H1 (cell line): ENCODE measurements around the gene DENND2C. TPM values are rescaled to one million over a fixed set of nuclear protein-coding genes. Genes with fewer than 3 reads are reported as not detected.

Experiments used
- CTCF ChIA-PET: fragments of 300-600 bp; sonication (Branson Sonifier 250); formaldehyde crosslinking; loops from one replicate; lab custom pipeline; 2021; ENCODE audit not compliant: partially characterized antibody; lab: Charles Lee
- POLR2A ChIA-PET: fragments of 300-600 bp; sonication (Branson Sonifier 250); formaldehyde crosslinking; loops from one replicate; lab custom pipeline; 2021; ENCODE audit warnings: inconsistent platforms; ENCODE audit not compliant: partially characterized antibody; lab: Charles Lee
- DNase-seq, 2 experiments: peaks; one replicate each; pipeline versions ENCODE4 v3.0.0 to v3.0.0-alpha.2; 2010 to 2022; ENCODE audit warnings: low spot score in 2 of 2, low read depth in 1 of 2, mixed read lengths in 1 of 2
- FAIRE-seq: peaks from 2 replicates; lab custom pipeline; 2011; peaks lifted over from hg19 to GRCh38; lab: Jason Lieb, UNC
- H2AFZ ChIP-seq: 2 replicates; pipeline ENCODE4 v1.8.1; 2012; ENCODE audit warnings: low read length, inconsistent platforms
- H2AK5ac ChIP-seq: 2 replicates; pipeline ENCODE4 v1.6.1; 2013; ENCODE audit warnings: low read depth, low read length
- H2BK120ac ChIP-seq: replicated peaks from 2 replicates; pipeline ENCODE3; 2013; ENCODE audit warnings: low read depth, low read length, inconsistent platforms
- H2BK12ac ChIP-seq: 2 replicates; pipeline ENCODE4 v1.6.1; 2013; ENCODE audit warnings: low read depth, low read length
- H2BK15ac ChIP-seq: 2 replicates; pipeline ENCODE4 v1.6.1; 2013; ENCODE audit warnings: low read length
- H2BK20ac ChIP-seq: 2 replicates; pipeline ENCODE4 v1.6.1; 2013; ENCODE audit warnings: low read length
- H2BK5ac ChIP-seq: 2 replicates; pipeline ENCODE4 v1.6.1; 2013; ENCODE audit warnings: low read depth, low read length
- H3K14ac ChIP-seq: 2 replicates; pipeline ENCODE4 v1.6.1; 2013; ENCODE audit warnings: inconsistent platforms; ENCODE audit not compliant: insufficient read length
- H3K18ac ChIP-seq: 2 replicates; pipeline ENCODE4 v1.6.1; 2013; ENCODE audit warnings: low read length; ENCODE audit errors: extremely low read depth
- H3K23ac ChIP-seq: 2 replicates; pipeline ENCODE4 v1.6.1; 2013; ENCODE audit warnings: inconsistent platforms; ENCODE audit not compliant: insufficient read length
- H3K23me2 ChIP-seq: 2 replicates; pipeline ENCODE4 v1.6.1; 2013; ENCODE audit warnings: low read depth, low read length
- H3K27ac ChIP-seq: 2 replicates; pipeline ENCODE4 v1.6.1; 2011; ENCODE audit warnings: low read depth, low read length, inconsistent platforms
- H3K27me3 ChIP-seq, 4 experiments: replicated peaks in 1 of 4; 1 replicate in 1 of 4; 2 replicates in 3 of 4; pipeline versions ENCODE4 v1.6.1 to v1.8.1; 2011 to 2013; ENCODE audit warnings: low read length in 3 of 4, mild to moderate bottlenecking in 3 of 4, inconsistent platforms in 2 of 4, mixed read lengths in 2 of 4, moderate library complexity in 1 of 4; ENCODE audit not compliant: control insufficient read depth in 3 of 4, insufficient read depth in 3 of 4; ENCODE audit errors: extremely low read depth in 1 of 4
- H3K36me3 ChIP-seq, 4 experiments: 2 replicates each; pipeline versions ENCODE4 v1.6.1 to v1.8.1; 2011 to 2013; ENCODE audit warnings: mild to moderate bottlenecking in 4 of 4, low read length in 3 of 4, moderate library complexity in 2 of 4, control low read depth in 1 of 4, inconsistent platforms in 1 of 4; ENCODE audit not compliant: insufficient read depth in 4 of 4, control insufficient read depth in 2 of 4
- H3K4ac ChIP-seq: replicated peaks from 2 replicates; pipeline ENCODE3; 2013; ENCODE audit warnings: low read length, low read depth, mixed read lengths, inconsistent platforms; ENCODE audit not compliant: insufficient read length
- H3K4me1 ChIP-seq, 4 experiments: replicated peaks in 1 of 4; 1 replicate in 1 of 4; 2 replicates in 3 of 4; pipeline versions ENCODE4 v1.6.1 to v1.8.1; 2011 to 2013; ENCODE audit warnings: low read length in 3 of 4, inconsistent platforms in 2 of 4, mixed read lengths in 1 of 4; ENCODE audit not compliant: insufficient read depth in 4 of 4, control insufficient read depth in 3 of 4
- H3K4me2 ChIP-seq, 2 experiments: 2 replicates each; pipeline versions ENCODE4 v1.6.1 to v1.8.1; 2011 to 2013; ENCODE audit warnings: low read depth in 2 of 2, low read length in 2 of 2, control low read depth in 1 of 2, inconsistent platforms in 1 of 2, mild to moderate bottlenecking in 1 of 2; ENCODE audit not compliant: insufficient read depth in 1 of 2
- H3K4me3 ChIP-seq, 4 experiments: fragments of 200-600, 300-600 bp in 1 of 4; sonication (generic), shearing (Covaris generic), sonication (Bioruptor Twin) in 1 of 4; 2 replicates each; pipeline versions ENCODE4 v1.5.1 to v1.8.1; 2011 to 2016; ENCODE audit warnings: low read length in 4 of 4, low read depth in 3 of 4, control low read depth in 2 of 4, inconsistent platforms in 2 of 4, mild to moderate bottlenecking in 2 of 4, mixed read lengths in 1 of 4, moderate library complexity in 1 of 4; ENCODE audit not compliant: insufficient read depth in 2 of 4; ENCODE audit errors: extremely low read depth in 1 of 4
- H3K56ac ChIP-seq: replicated peaks from 2 replicates; pipeline ENCODE3; 2013; ENCODE audit warnings: low read depth, mild to moderate bottlenecking, mixed read lengths, low read length, inconsistent platforms; ENCODE audit not compliant: insufficient read length
- H3K79me1 ChIP-seq: 2 replicates; pipeline ENCODE4 v1.6.1; 2013; ENCODE audit warnings: low read depth, low read length, control low read depth
- H3K79me2 ChIP-seq, 2 experiments: 2 replicates each; pipeline versions ENCODE4 v1.6.1 to v1.8.1; 2012 to 2013; ENCODE audit warnings: low read length in 2 of 2, mild to moderate bottlenecking in 2 of 2, inconsistent platforms in 1 of 2; ENCODE audit not compliant: insufficient read depth in 2 of 2, control insufficient read depth in 1 of 2
- H3K9ac ChIP-seq, 4 experiments: replicated peaks in 1 of 4; 1 replicate in 1 of 4; 2 replicates in 3 of 4; pipeline versions ENCODE4 v1.6.1 to v1.8.1; 2011 to 2013; ENCODE audit warnings: low read depth in 3 of 4, low read length in 3 of 4, control low read depth in 2 of 4, mild to moderate bottlenecking in 2 of 4, moderate library complexity in 2 of 4, inconsistent platforms in 1 of 4; ENCODE audit errors: extremely low read depth in 1 of 4
- H3K9me3 ChIP-seq, 2 experiments: 2 replicates each; pipeline versions ENCODE4 v1.6.1 to v1.8.1; 2012 to 2013; ENCODE audit warnings: mild to moderate bottlenecking in 2 of 2, moderate library complexity in 2 of 2, control low read depth in 1 of 2, inconsistent platforms in 1 of 2, low read depth in 1 of 2, low read length in 1 of 2, mixed read lengths in 1 of 2; ENCODE audit not compliant: insufficient read depth in 2 of 2
- H4K20me1 ChIP-seq, 2 experiments: replicated peaks in 1 of 2; 2 replicates each; pipeline versions ENCODE3 to v1.8.1; 2011 to 2013; ENCODE audit warnings: inconsistent platforms in 2 of 2, low read length in 2 of 2, mild to moderate bottlenecking in 1 of 2; ENCODE audit not compliant: insufficient read depth in 2 of 2, control insufficient read depth in 1 of 2
- H4K5ac ChIP-seq: 2 replicates; pipeline ENCODE4 v1.6.1; 2013; ENCODE audit warnings: low read length, low read depth, mixed read lengths, inconsistent platforms; ENCODE audit not compliant: insufficient read length
- H4K8ac ChIP-seq: 2 replicates; pipeline ENCODE4 v1.8.0; 2013; ENCODE audit warnings: mild to moderate bottlenecking, moderate library complexity, low read length, inconsistent platforms; ENCODE audit not compliant: insufficient read depth; ENCODE audit errors: extremely low read depth
- H4K91ac ChIP-seq: replicated peaks from 2 replicates; pipeline ENCODE3; 2013; ENCODE audit warnings: low read length, mixed read lengths, inconsistent platforms; ENCODE audit not compliant: insufficient read length
- CBX8 ChIP-seq: fragments of 300-800, 300-1000 bp; sonication (generic); IDR thresholded peaks from 2 replicates; pipeline ENCODE4 v1.7.1; 2016; ENCODE audit warnings: low read depth, low read length, borderline replicate concordance
- CHD1 ChIP-seq: IDR thresholded peaks from 2 replicates; pipeline ENCODE4 v1.6.1; 2012; ENCODE audit warnings: low read depth, low read length, improper control_type of control experiment
- CHD2 ChIP-seq: IDR thresholded peaks from 2 replicates; pipeline ENCODE4 v1.6.1; 2012; ENCODE audit warnings: low read length, improper control_type of control experiment
- CTBP2 ChIP-seq: IDR thresholded peaks from 2 replicates; pipeline ENCODE4 v1.7.0; 2011; ENCODE audit warnings: borderline replicate concordance, mild to moderate bottlenecking, moderate library complexity, mixed read lengths, low read length; ENCODE audit not compliant: insufficient read depth, insufficient read length
- EGR1 ChIP-seq: IDR thresholded peaks from 2 replicates; pipeline ENCODE4 v1.6.1; 2011; ENCODE audit warnings: low read depth, low read length, borderline replicate concordance
- EZH2 ChIP-seq: fragments of 200-600 bp; sonication (generic); IDR thresholded peaks from 2 replicates; pipeline ENCODE4 v1.7.1; 2012; ENCODE audit warnings: low read depth, mild to moderate bottlenecking, moderate library complexity, low read length, inconsistent platforms; ENCODE audit not compliant: severe bottlenecking
- FOSL1 ChIP-seq: IDR thresholded peaks from 2 replicates; pipeline ENCODE4 v1.6.1; 2011; ENCODE audit warnings: mild to moderate bottlenecking, low read depth, low read length, moderate library complexity; ENCODE audit not compliant: insufficient read depth
- GTF2F1 ChIP-seq: IDR thresholded peaks from 2 replicates; pipeline ENCODE4 v1.6.1; 2012; ENCODE audit warnings: low read depth, low read length, improper control_type of control experiment, borderline replicate concordance
- HDAC6 ChIP-seq: IDR thresholded peaks from one replicate; pipeline ENCODE4 v1.7.1; 2012; ENCODE audit warnings: low read depth, mild to moderate bottlenecking, inconsistent platforms, low read length, moderate library complexity
- RXRA ChIP-seq: IDR thresholded peaks from 2 replicates; pipeline ENCODE4 v1.6.1; 2011; ENCODE audit warnings: low read depth, mild to moderate bottlenecking, low read length, moderate library complexity; ENCODE audit not compliant: insufficient read depth
- SUZ12 ChIP-seq: fragments of 200-600 bp; sonication (generic); IDR thresholded peaks from 2 replicates; pipeline ENCODE4 v1.6.1; 2012; ENCODE audit warnings: mild to moderate bottlenecking, inconsistent platforms, low read length, moderate library complexity, mixed read lengths
- TAF7 ChIP-seq: optimal IDR thresholded peaks from 2 replicates; pipeline ENCODE3; 2011; ENCODE audit warnings: low read depth, mild to moderate bottlenecking, inconsistent platforms, low read length, moderate library complexity, borderline replicate concordance
- YY1 ChIP-seq: IDR thresholded peaks from 2 replicates; pipeline ENCODE4 v1.6.1; 2011; ENCODE audit warnings: low read depth, mild to moderate bottlenecking, low read length
- WGBS, 2 experiments: shearing (Covaris generic) in 1 of 2; methylation state at CpG; one replicate each; pipeline versions ENCODE4 v1.1.6 to v1.1.7; 2013 to 2015; ENCODE audit warnings: low lambda C conversion rate in 2 of 2, mixed read lengths in 2 of 2, inconsistent platforms in 1 of 2, low coverage in 1 of 2, missing lambda C conversion rate in 1 of 2; ENCODE audit not compliant: insufficient replicate concordance in 2 of 2, insufficient coverage in 1 of 2, insufficient read length in 1 of 2; ENCODE audit errors: extremely low coverage in 1 of 2, missing lambda C conversion rate in 1 of 2; 5-methylcytosine and 5-hydroxymethylcytosine counted together
- polyA plus RNA-seq, 7 experiments: library from polyadenylated mRNA; depleted of rRNA in 3 of 7; stranded (reverse) in 5 of 7; unstranded in 2 of 7; fragments of >200 nt in 5 of 7; fragments of 200-250 nt in 2 of 7; gene quantifications; 1 replicate in 5 of 7; 2 replicates in 1 of 7; 4 replicates in 1 of 7; pipeline versions ENCODE4 v1.2.1 to v1.2.3, GENCODE V29; 2011 to 2013; ENCODE audit warnings: missing spikeins in 2 of 7, mixed read lengths in 2 of 7
- total RNA-seq: library from RNA; stranded (reverse); fragmentation: NEBNext Ultra II Directional; extraction: Animal tissue kit (Norgen Biotek cat#: 25700); gene quantifications from 2 replicates; pipeline ENCODE4 v1.2.1, GENCODE V29; 2021
- TF ChIP-seq, protein P1 (sequence below): IDR thresholded peaks from 2 replicates; pipeline ENCODE4 v1.6.1; 2011; ENCODE audit warnings: low read depth, mild to moderate bottlenecking, low read length; ENCODE audit not compliant: insufficient read depth

The DENND2C gene
- total and polyA plus RNA-seq, 2 of the 8 experiments (the other 6 are each of a cell fraction or from before 2014, with no cell fraction given): 1.8 to 5.5 TPM

DNA sequence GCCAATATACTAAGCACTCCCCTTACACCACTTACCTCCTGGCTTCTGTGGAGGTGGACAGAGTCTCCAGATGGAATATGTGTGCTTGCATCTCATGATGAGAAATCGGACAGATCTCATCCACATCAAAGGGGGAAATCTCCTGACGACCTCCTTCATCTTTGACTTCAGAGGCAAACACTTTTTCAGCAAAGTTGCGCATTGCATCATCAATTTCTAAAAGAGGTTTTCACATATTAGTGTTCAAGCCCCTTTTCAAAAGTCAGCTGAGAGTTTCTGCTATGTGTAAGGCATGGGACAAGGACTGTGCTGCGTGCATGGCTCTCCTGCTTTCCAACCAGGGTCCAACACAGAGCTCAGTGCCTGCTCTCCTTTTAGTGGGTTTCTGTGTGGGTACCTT is 18.7 kb upstream of the DENND2C start:
- no peak overlapping the region for H2BK15ac ChIP-seq
- no peaks in the 10 kb centered on the region for H4K20me1 ChIP-seq
- no peak overlapping the region; the same call in 1 of the 2 replicates for H3K27ac ChIP-seq
- H4K5ac ChIP-seq: no peak overlapping the region
- no peak overlapping the region for H3K56ac ChIP-seq
- H3K79me2 ChIP-seq: no peaks in the 10 kb centered on the region
- no peak overlapping the region for H2AFZ ChIP-seq
- H3K14ac ChIP-seq: no peak overlapping the region
- H3K36me3 ChIP-seq: no peaks in the 10 kb centered on the region
- no peak for FAIRE-seq
- no peak overlapping the region for H3K4ac ChIP-seq
- no peak overlapping the region for H3K4me3 ChIP-seq
- H2BK5ac ChIP-seq: no peak overlapping the region
- H3K23me2 ChIP-seq: no peaks in the 10 kb centered on the region
- no peak overlapping the region for H4K91ac ChIP-seq
- no peak overlapping the region for H3K18ac ChIP-seq
- H3K9me3 ChIP-seq: no peaks in the 10 kb centered on the region
- no peaks in the 10 kb centered on the region for H3K4me1 ChIP-seq
- H2BK12ac ChIP-seq: no peak overlapping the region
- POLR2A ChIA-PET: interaction anchor here (1.4 kb wide), 1 partner anchor 29 kb away, joined by 3 read pairs; no protein-coding TSS in a partner anchor
- no peak overlapping the region for H3K4me2 ChIP-seq
- no peak overlapping the region for H4K8ac ChIP-seq
- WGBS, 2 experiments: 76% methylated on average over 4 of the region's 4 CpGs; no CpG with 5 or more reads in 1 of the 2 experiments
- H2BK20ac ChIP-seq: no peak overlapping the region
- CTCF ChIA-PET: no interaction called here
- no peak for DNase-seq
- H3K79me1 ChIP-seq: no peaks in the 10 kb centered on the region
- H3K23ac ChIP-seq: no peak overlapping the region
- no peak overlapping the region for H2BK120ac ChIP-seq
- H2AK5ac ChIP-seq: no peak overlapping the region
- H3K9ac ChIP-seq: no peak overlapping the region
- no peaks in the 10 kb centered on the region; a peak in 1 of 7 replicates for H3K27me3 ChIP-seq
- TF ChIP-seq YY1 (no peak), GTF2F1 (no peak), EGR1 (no peak), HDAC6 (no peak), FOSL1 (no peak), RXRA (no peak), CTBP2 (no peak), SUZ12 (no peak), EZH2 (no peak), CBX8 (no peak), CHD1 (no peak), CHD2 (no peak), TAF7 (no peak)
- TF ChIP-seq, protein P1, sequence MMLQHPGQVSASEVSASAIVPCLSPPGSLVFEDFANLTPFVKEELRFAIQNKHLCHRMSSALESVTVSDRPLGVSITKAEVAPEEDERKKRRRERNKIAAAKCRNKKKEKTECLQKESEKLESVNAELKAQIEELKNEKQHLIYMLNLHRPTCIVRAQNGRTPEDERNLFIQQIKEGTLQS: no peak
